MCF 10A (cell line): ENCODE results near the gene UPF1. TPM values are rescaled to one million over a fixed set of nuclear protein-coding genes. Genes with fewer than 3 reads are reported as not detected.

Experiments used
- BruUV-seq: library from RNA; stranded (reverse); fragments of 400-500 nt; replicated peaks from 2 replicates; lab custom pipeline; 2021; lab: Mats Ljungman, UMichigan
- CTCF ChIA-PET: fragments of 300-600 bp; sonication (Branson Sonifier 250); formaldehyde crosslinking; extraction: SDS; loops from one replicate; lab custom pipeline; 2021; ENCODE audit warnings: antibody characterized with exemption, inconsistent platforms; lab: Yijun Ruan, JAX
- POLR2A ChIA-PET: fragments of 300-600, 350-650 bp; sonication (Branson Sonifier 250); formaldehyde crosslinking; extraction: SDS; loops from one replicate; lab custom pipeline; 2020; ENCODE audit warnings: antibody characterized with exemption, inconsistent platforms; lab: Yijun Ruan, JAX
- DNase-seq: peaks from one replicate; pipeline ENCODE4 v3.0.0-alpha.2; 2018; ENCODE audit not compliant: unreplicated experiment
- H3K27ac Mint-ChIP-seq: one replicate; pipeline ENCODE4 v1.8.0; 2022; ENCODE audit warnings: mild to moderate bottlenecking, low read depth, mixed read lengths; ENCODE audit not compliant: unreplicated experiment
- H3K27me3 Mint-ChIP-seq: one replicate; pipeline ENCODE4 v1.8.0; 2022; ENCODE audit warnings: mixed read lengths; ENCODE audit not compliant: insufficient read depth, unreplicated experiment
- H3K36me3 Mint-ChIP-seq: one replicate; pipeline ENCODE4 v1.8.0; 2022; ENCODE audit warnings: mild to moderate bottlenecking, moderate library complexity, mixed read lengths; ENCODE audit not compliant: insufficient read depth, unreplicated experiment
- H3K4me1 Mint-ChIP-seq: one replicate; pipeline ENCODE4 v1.8.0; 2022; ENCODE audit warnings: mixed read lengths; ENCODE audit not compliant: insufficient read depth, unreplicated experiment
- H3K4me3 Mint-ChIP-seq: one replicate; pipeline ENCODE4 v1.8.0; 2022; ENCODE audit warnings: mild to moderate bottlenecking, moderate library complexity, mixed read lengths; ENCODE audit not compliant: unreplicated experiment
- H3K9me3 Mint-ChIP-seq: one replicate; pipeline ENCODE4 v1.8.0; 2022; ENCODE audit warnings: mixed read lengths; ENCODE audit not compliant: unreplicated experiment
- CTCF ChIP-seq: fragments of 200-600 bp; IDR thresholded peaks from one replicate; pipeline ENCODE4 v1.8.0; 2022; ENCODE audit warnings: antibody characterized with exemption, mild to moderate bottlenecking; ENCODE audit not compliant: unreplicated experiment
- intact Hi-C: fragments of 100-400 bp; cut with micrococcal nuclease; formaldehyde crosslinking; loops from 2 replicates; pipeline ENCODE4 v1.14.1; 2022
- total RNA-seq: library from RNA; stranded (reverse); gene quantifications from 2 replicates; pipeline ENCODE4 v1.2.3, GENCODE V29; 2022

UPF1 gene
- total RNA-seq, 1 experiment from 2014 or later: 79.8 TPM

- POLR2A ChIA-PET: interaction anchor here (0.5 to 4.0 kb wide), 5 partner anchors 19 to 279 kb away, joined by 3 to 12 read pairs (median 3); partner anchors contain the start of genes REX1BD, UBA52 and UPF1
Observed at GRCh38 chr19:18850471-18851375, 19.0 kb downstream of the UPF1 start.

GRCh38 chr19:18851673-18852325 lies 20.0 kb downstream of the UPF1 start:
- TF ChIP-seq CTCF: no peak
- no TSS peak for BruUV-seq
- CTCF ChIA-PET: interaction anchor here (0.7 to 2.3 kb wide), 6 partner anchors 15 to 263 kb away, joined by 3 to 20 read pairs (median 4); partner anchors contain the start of gene REX1BD
- no peaks in the 10 kb centered on the region for H3K27me3 Mint-ChIP-seq
- H3K4me1 Mint-ChIP-seq: peaks cover 20% of the 10 kb centered on the region
- no peak overlapping the region for H3K4me3 Mint-ChIP-seq
- H3K9me3 Mint-ChIP-seq: no peaks in the 10 kb centered on the region
- intact Hi-C loops: no loop called here
- POLR2A ChIA-PET: interaction anchor here (0.8 to 1.0 kb wide), 2 partner anchors 12 to 263 kb away, joined by 3 read pairs; partner anchors contain the start of gene REX1BD
- no peak for DNase-seq
- H3K27ac Mint-ChIP-seq: no peak overlapping the region
- H3K36me3 Mint-ChIP-seq: peaks cover 88% of the 10 kb centered on the region

More at GRCh38 chr19:18850471-18851375, 19.0 kb downstream of the UPF1 start:
- DNase-seq: no peak
- CTCF ChIA-PET: interaction anchor here (0.5 to 7.7 kb wide), 9 partner anchors 11 to 462 kb away, joined by 3 to 69 read pairs (median 4); partner anchors contain the start of gene REX1BD
- Mint-ChIP-seq H3K4me3 (no peak overlapping the region), H3K36me3 (peaks cover 90% of the 10 kb centered on the region), H3K9me3 (no peaks in the 10 kb centered on the region), H3K27ac (no peak overlapping the region), H3K4me1 (peaks cover 20% of the 10 kb centered on the region), H3K27me3 (no peaks in the 10 kb centered on the region)
- TF ChIP-seq CTCF: no peak
- no TSS peak for BruUV-seq
- intact Hi-C loops: no loop called here

GRCh38 chr19:18852648-18853047 lies 20.9 kb downstream of the UPF1 start:
- no TSS peak for BruUV-seq
- H3K9me3 Mint-ChIP-seq: no peaks in the 10 kb centered on the region
- no peak for DNase-seq
- no peak overlapping the region for H3K4me3 Mint-ChIP-seq
- peaks cover 84% of the 10 kb centered on the region for H3K36me3 Mint-ChIP-seq
- TF ChIP-seq CTCF: no peak
- H3K4me1 Mint-ChIP-seq: peaks cover 13% of the 10 kb centered on the region
- H3K27me3 Mint-ChIP-seq: no peaks in the 10 kb centered on the region
- ChIA-PET CTCF (interaction anchor here (0.9 kb wide), 1 partner anchor 63 kb away, joined by 3 read pairs; no protein-coding TSS in a partner anchor), POLR2A (interaction anchor here (0.8 kb wide), 1 partner anchor 11 kb away, joined by 3 read pairs; no protein-coding TSS in a partner anchor)
- intact Hi-C loops: no loop called here
- H3K27ac Mint-ChIP-seq: no peak overlapping the region
